ENCODE measurements around the gene KIT. TPM values are rescaled to one million over a fixed set of nuclear protein-coding genes. Genes with fewer than 3 reads are reported as not detected.

Gene KIT
- total RNA-seq, 4 donors from 2014 or later, result 3.6 to 12.1 (median 9.2) TPM

GRCh38 chr4:54654753-54655152 lies 3.0 kb upstream of the KIT start:
- TF ChIP-seq, protein P1, sequence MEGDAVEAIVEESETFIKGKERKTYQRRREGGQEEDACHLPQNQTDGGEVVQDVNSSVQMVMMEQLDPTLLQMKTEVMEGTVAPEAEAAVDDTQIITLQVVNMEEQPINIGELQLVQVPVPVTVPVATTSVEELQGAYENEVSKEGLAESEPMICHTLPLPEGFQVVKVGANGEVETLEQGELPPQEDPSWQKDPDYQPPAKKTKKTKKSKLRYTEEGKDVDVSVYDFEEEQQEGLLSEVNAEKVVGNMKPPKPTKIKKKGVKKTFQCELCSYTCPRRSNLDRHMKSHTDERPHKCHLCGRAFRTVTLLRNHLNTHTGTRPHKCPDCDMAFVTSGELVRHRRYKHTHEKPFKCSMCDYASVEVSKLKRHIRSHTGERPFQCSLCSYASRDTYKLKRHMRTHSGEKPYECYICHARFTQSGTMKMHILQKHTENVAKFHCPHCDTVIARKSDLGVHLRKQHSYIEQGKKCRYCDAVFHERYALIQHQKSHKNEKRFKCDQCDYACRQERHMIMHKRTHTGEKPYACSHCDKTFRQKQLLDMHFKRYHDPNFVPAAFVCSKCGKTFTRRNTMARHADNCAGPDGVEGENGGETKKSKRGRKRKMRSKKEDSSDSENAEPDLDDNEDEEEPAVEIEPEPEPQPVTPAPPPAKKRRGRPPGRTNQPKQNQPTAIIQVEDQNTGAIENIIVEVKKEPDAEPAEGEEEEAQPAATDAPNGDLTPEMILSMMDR (IDR thresholded peaks at IDR 0.05; ENCODE audit: low read depth), result no peak

- TF ChIP-seq, protein P1 (IDR thresholded peaks at IDR 0.05; ENCODE audit: low read depth), result no peak
Observed at GRCh38 chr4:54657185-54657550, 589 bp upstream of the KIT start.

- TF ChIP-seq, protein P1 (IDR thresholded peaks at IDR 0.05; ENCODE audit: low read depth), result no peak
Observed at GRCh38 chr4:54658252-54659093, 716 bp downstream of the KIT start.

DNA sequence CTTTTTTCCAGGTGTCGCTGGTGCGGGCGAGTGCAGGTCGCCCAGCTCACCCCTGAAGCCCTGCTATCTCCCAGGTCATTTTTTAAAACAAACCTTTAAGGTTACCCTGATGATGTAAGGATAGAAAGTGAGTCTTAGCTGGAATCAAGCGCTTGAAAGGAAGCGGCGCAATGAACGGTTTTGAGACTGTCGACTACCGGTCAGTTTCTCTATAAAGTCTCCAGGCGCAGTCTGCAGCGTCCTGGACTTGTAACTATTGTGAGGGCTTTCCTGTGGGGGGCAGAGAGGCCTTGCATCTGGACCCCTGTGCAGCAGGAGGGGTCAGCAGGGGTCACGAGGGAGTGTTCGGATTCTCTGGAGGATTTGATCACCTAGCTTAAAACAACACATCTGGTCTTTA lies 1.6 kb downstream of the KIT start:
- TF ChIP-seq, protein P1 (IDR thresholded peaks at IDR 0.05; ENCODE audit: low read depth), result no peak

GRCh38 chr4:54659749-54660535 lies 2.2 kb downstream of the KIT start:
- TF ChIP-seq, protein P1 (IDR thresholded peaks at IDR 0.05; ENCODE audit: low read depth), result no peak

DNA sequence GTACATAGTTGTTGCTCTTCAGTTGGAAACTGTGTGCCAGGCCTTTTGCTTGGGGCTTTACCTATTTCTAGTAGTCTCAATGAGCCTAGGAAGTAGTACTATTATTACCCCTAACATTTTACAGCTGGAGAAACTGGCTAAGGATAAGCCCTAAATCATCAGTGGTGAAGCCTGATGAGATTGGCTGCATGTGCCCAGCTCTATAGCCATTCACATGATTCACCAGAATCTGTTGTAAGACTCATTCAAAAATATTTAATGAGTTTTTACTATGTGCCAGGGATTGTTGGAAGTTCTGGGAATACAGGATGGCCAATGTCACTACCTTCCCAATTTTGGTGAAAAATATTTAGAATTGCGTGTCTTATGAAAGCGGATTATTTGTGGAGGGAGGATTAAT lies 2.8 kb downstream of the KIT start:
- TF ChIP-seq, protein P1 (IDR thresholded peaks at IDR 0.05; ENCODE audit: low read depth), result no peak

DNA sequence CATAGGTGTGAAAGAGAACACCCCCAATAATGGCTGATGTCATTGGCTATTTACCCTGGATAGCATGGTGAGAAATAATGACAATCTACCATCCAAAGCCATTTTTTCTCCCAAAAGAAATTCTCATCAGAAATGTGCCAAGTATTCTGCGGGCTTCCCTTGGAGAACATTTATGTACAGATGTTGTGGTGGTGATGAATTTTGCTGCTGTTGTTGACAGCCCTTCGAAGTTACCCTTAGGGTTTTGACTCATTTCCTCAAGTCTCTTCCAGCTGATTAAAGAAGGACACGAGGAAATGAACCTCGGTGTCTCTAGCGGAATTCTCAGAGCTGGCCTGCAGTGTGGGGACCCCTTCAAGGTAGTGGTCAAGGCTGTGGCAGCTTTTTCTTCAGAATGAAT lies 3.4 kb downstream of the KIT start:
- TF ChIP-seq, protein P1 (IDR thresholded peaks at IDR 0.05; ENCODE audit: low read depth), result no peak
